ENCODE data around the gene DAAM2.

DNA sequence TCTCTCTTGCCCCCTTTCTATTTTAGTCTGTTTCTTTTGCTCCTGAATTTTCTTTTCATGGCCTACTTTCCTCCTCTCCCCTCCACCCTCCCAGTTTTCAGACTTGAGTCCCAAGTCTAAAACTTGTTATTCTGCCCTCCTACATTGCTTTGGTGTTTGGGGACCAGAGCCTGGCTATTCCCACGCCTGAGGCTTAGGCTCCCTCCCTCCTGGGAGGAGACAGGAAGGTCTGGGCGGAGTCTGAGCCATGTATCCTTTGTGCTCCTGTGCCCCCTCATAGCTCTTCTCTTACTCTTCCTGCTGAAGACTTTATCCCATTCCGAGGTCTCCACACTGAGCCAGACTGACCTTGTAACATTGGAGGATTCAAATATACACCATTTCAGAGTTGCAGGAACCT lies 69.5 kb downstream of the DAAM2 start:
- TF ChIP-seq, protein P1, sequence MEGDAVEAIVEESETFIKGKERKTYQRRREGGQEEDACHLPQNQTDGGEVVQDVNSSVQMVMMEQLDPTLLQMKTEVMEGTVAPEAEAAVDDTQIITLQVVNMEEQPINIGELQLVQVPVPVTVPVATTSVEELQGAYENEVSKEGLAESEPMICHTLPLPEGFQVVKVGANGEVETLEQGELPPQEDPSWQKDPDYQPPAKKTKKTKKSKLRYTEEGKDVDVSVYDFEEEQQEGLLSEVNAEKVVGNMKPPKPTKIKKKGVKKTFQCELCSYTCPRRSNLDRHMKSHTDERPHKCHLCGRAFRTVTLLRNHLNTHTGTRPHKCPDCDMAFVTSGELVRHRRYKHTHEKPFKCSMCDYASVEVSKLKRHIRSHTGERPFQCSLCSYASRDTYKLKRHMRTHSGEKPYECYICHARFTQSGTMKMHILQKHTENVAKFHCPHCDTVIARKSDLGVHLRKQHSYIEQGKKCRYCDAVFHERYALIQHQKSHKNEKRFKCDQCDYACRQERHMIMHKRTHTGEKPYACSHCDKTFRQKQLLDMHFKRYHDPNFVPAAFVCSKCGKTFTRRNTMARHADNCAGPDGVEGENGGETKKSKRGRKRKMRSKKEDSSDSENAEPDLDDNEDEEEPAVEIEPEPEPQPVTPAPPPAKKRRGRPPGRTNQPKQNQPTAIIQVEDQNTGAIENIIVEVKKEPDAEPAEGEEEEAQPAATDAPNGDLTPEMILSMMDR (IDR thresholded peaks at IDR 0.05): no peak
- TF ChIP-seq POLR2AphosphoS5 (IDR thresholded peaks at IDR 0.05): no peak

Data from breast epithelium (tissue), 3 donors.